NOMO-1 (cell line): Measurements from ENCODE around the gene C5orf52.
A peak's percentile ranks its signal among the peaks of the same experiment; 100 is the strongest.
"Not testable (repeated sequence)": the region's sequence is repeated elsewhere in the genome, so short reads cannot be mapped to it uniquely, and the experiment has no call there.

Experiments
- DNase-seq, 2 experiments: peaks; one replicate each; lab custom pipeline; 2025; ENCODE audit not compliant: unreplicated experiment in 2 of 2; lab: John Stamatoyannopoulos, UW

The C5orf52 gene

GRCh38 chr5:157674351-157674750 lies 3.0 kb downstream of the C5orf52 start:
- DNase-seq: not testable (repeated sequence)

- DNase-seq: no peak
These were observed 6.6 kb downstream of the C5orf52 start for GRCh38 chr5:157677931-157678330.

- no peak for DNase-seq
These were observed 8.5 kb downstream of the C5orf52 start for GRCh38 chr5:157679801-157680200.

- DNase-seq: no peak
These were observed 8.9 kb downstream of the C5orf52 start for GRCh38 chr5:157680239-157680638.

GRCh38 chr5:157681048-157681447 lies 9.7 kb downstream of the C5orf52 start:
- no peak for DNase-seq

GRCh38 chr5:157682257-157682656 lies 10.9 kb downstream of the C5orf52 start:
- no peak for DNase-seq

GRCh38 chr5:157686276-157687197 lies 15.2 kb downstream of the C5orf52 start:
- not testable (repeated sequence) for DNase-seq

GRCh38 chr5:157687198-157687554 lies 15.8 kb downstream of the C5orf52 start:
- DNase-seq: no peak

- DNase-seq: no peak
These were observed 18.8 kb downstream of the C5orf52 start for GRCh38 chr5:157689942-157690689.

- DNase-seq: no peak
These were observed 19.5 kb downstream of the C5orf52 start for GRCh38 chr5:157690690-157691433.

GRCh38 chr5:157693816-157694215 lies 22.5 kb downstream of the C5orf52 start:
- not testable (repeated sequence) for DNase-seq

GRCh38 chr5:157696154-157696553 lies 24.8 kb downstream of the C5orf52 start:
- not testable (repeated sequence) for DNase-seq

GRCh38 chr5:157698674-157699073 lies 27.3 kb downstream of the C5orf52 start:
- not testable (repeated sequence) for DNase-seq

GRCh38 chr5:157703736-157704135 lies 32.4 kb downstream of the C5orf52 start:
- no peak for DNase-seq

GRCh38 chr5:157708866-157709265 lies 37.5 kb downstream of the C5orf52 start:
- no peak for DNase-seq

GRCh38 chr5:157709346-157709745 lies 38.0 kb downstream of the C5orf52 start:
- DNase-seq: no peak

GRCh38 chr5:157710431-157710830 lies 39.1 kb downstream of the C5orf52 start:
- no peak for DNase-seq

- DNase-seq: peak in 1 of 2 experiments; percentile 2
These were observed 39.5 kb downstream of the C5orf52 start for GRCh38 chr5:157710882-157711281.

- DNase-seq: no peak
These were observed 42.7 kb downstream of the C5orf52 start for GRCh38 chr5:157713830-157714595.

- DNase-seq: no peak
These were observed 43.2 kb downstream of the C5orf52 start for GRCh38 chr5:157714596-157714864.

GRCh38 chr5:157718519-157718918 lies 47.2 kb downstream of the C5orf52 start:
- peak; percentile 0 to 10 for DNase-seq
